HepG2 (cell line): Measurements from ENCODE around the gene LSM14B. TPM values are rescaled to one million over a fixed set of nuclear protein-coding genes. Genes with fewer than 3 reads are reported as not detected.

Experiments used
- GRHL1 ChIP-seq: sonication (generic); formaldehyde crosslinking; conservative IDR thresholded peaks from 2 replicates; pipeline ENCODE4 v1.8.0; 2022; ENCODE audit warnings: missing genetic modification reagents
- LBX2 ChIP-seq: sonication (generic); formaldehyde crosslinking; IDR thresholded peaks from 2 replicates; pipeline ENCODE4 v1.5.0; 2020; ENCODE audit warnings: missing genetic modification reagents, mild to moderate bottlenecking, borderline replicate concordance
- ONECUT2 ChIP-seq: sonication (generic); formaldehyde crosslinking; IDR thresholded peaks from 2 replicates; pipeline ENCODE4 v1.4.0; 2020; ENCODE audit warnings: missing genetic modification reagents
- PAWR ChIP-seq: sonication (generic); formaldehyde crosslinking; IDR thresholded peaks from 2 replicates; pipeline ENCODE4 v1.4.0; 2020; ENCODE audit warnings: missing genetic modification reagents, mild to moderate bottlenecking, borderline replicate concordance
- SALL2 ChIP-seq: sonication (generic); formaldehyde crosslinking; IDR thresholded peaks from 2 replicates; pipeline ENCODE4 v1.8.1; 2023; ENCODE audit warnings: mild to moderate bottlenecking, missing genetic modification reagents, inconsistent platforms
- SMARCC2 ChIP-seq: fragments of 450-650 bp; IDR thresholded peaks from 2 replicates; pipeline ENCODE4 v1.6.1; 2017; ENCODE audit warnings: antibody characterized with exemption, mild to moderate bottlenecking
- SPEN ChIP-seq: sonication (generic); formaldehyde crosslinking; IDR thresholded peaks from 2 replicates; pipeline ENCODE4 v1.5.1; 2020; ENCODE audit warnings: low read depth, mild to moderate bottlenecking, missing genetic modification reagents
- STAT6 ChIP-seq: sonication (generic); formaldehyde crosslinking; IDR thresholded peaks from 2 replicates; pipeline ENCODE4 v1.4.0; 2020; ENCODE audit warnings: missing genetic modification reagents, mild to moderate bottlenecking, borderline replicate concordance
- TOE1 ChIP-seq: sonication (generic); formaldehyde crosslinking; IDR thresholded peaks from 2 replicates; pipeline ENCODE4 v1.4.0; 2020; ENCODE audit warnings: mild to moderate bottlenecking, missing genetic modification reagents
- ZBTB7A ChIP-seq: sonication (generic); formaldehyde crosslinking; IDR thresholded peaks from 2 replicates; pipeline ENCODE4 v1.8.0; 2022; ENCODE audit warnings: mild to moderate bottlenecking, missing genetic modification reagents
- ZFYVE20 ChIP-seq: sonication (generic); formaldehyde crosslinking; IDR thresholded peaks from 2 replicates; pipeline ENCODE4 v1.8.0; 2023; ENCODE audit warnings: low read depth, mild to moderate bottlenecking, moderate library complexity, missing genetic modification reagents, borderline replicate concordance
- ZNF121 ChIP-seq: sonication (generic); formaldehyde crosslinking; IDR thresholded peaks from 2 replicates; pipeline ENCODE4 v1.5.0; 2020; ENCODE audit warnings: mild to moderate bottlenecking, missing genetic modification reagents
- ZNF274 ChIP-seq: sonication (generic); formaldehyde crosslinking; IDR thresholded peaks from 2 replicates; pipeline ENCODE4 v1.5.1; 2020; ENCODE audit warnings: mild to moderate bottlenecking, missing genetic modification reagents
- ZNF292 ChIP-seq: sonication (generic); formaldehyde crosslinking; IDR thresholded peaks from 2 replicates; pipeline ENCODE4 v1.8.1; 2022; ENCODE audit warnings: mild to moderate bottlenecking, low read depth, missing genetic modification reagents, borderline replicate concordance
- ZNF589 ChIP-seq: sonication (generic); formaldehyde crosslinking; conservative IDR thresholded peaks from 2 replicates; pipeline ENCODE4 v1.8.0; 2022; ENCODE audit warnings: mild to moderate bottlenecking, moderate library complexity, missing genetic modification reagents
- ZNF841 ChIP-seq: sonication (generic); formaldehyde crosslinking; IDR thresholded peaks from 2 replicates; pipeline ENCODE4 v1.8.1; 2023; ENCODE audit warnings: missing genetic modification reagents, borderline replicate concordance
- ZNF879 ChIP-seq: sonication (generic); formaldehyde crosslinking; IDR thresholded peaks from 2 replicates; pipeline ENCODE4 v1.8.1; 2023; ENCODE audit warnings: missing genetic modification reagents
- polyA plus RNA-seq, 8 experiments: library from polyadenylated mRNA; depleted of rRNA in 3 of 8; stranded (reverse) in 7 of 8; unstranded in 1 of 8; fragments of >200 nt; fragmentation: Illumina TruSeq in 4 of 8; extraction: Trizol in 4 of 8; gene quantifications; 2 replicates each; pipeline versions ENCODE4 v1.2.1 to v1.2.3, GENCODE V29; 2011 to 2016; ENCODE audit warnings: low read depth in 4 of 8, missing spikeins in 1 of 8, mixed read lengths in 1 of 8; ENCODE audit not compliant: insufficient read depth in 1 of 8
- total RNA-seq, 5 experiments: library from RNA; depleted of rRNA; stranded (reverse); fragments of >200 nt; fragmentation: Illumina TruSeq; extraction: Trizol; gene quantifications; 2 replicates each; pipeline ENCODE4 v1.2.3, GENCODE V29; 2016; ENCODE audit warnings: low read depth in 1 of 5
- TF ChIP-seq, protein P1 (sequence below): sonication (generic); formaldehyde crosslinking; IDR thresholded peaks from 2 replicates; pipeline ENCODE4 v1.8.0; 2022; ENCODE audit warnings: mild to moderate bottlenecking, missing genetic modification reagents; ENCODE audit not compliant: insufficient replicate concordance
- TF ChIP-seq, protein P2 (sequence below): sonication (generic); formaldehyde crosslinking; IDR thresholded peaks from 2 replicates; pipeline ENCODE4 v1.8.1; 2023; ENCODE audit warnings: mild to moderate bottlenecking, missing genetic modification reagents, borderline replicate concordance
- TF ChIP-seq, protein P3 (sequence below): IDR thresholded peaks from 2 replicates; pipeline ENCODE4 v1.6.1; 2012; ENCODE audit warnings: low read depth, low read length, improper control_type of control experiment

The LSM14B gene
- total and polyA plus RNA-seq, 2 of the 13 experiments (the other 11 are each of a cell fraction or from before 2014, with no cell fraction given), result 43.3 to 79.2 TPM

GRCh38 chr20:62143957-62144825 is 21.9 kb downstream of the LSM14B start (continued):
- TF ChIP-seq LBX2 (CRISPR knock-in tag), result no peak; the same call in 1 of the 2 replicates
- TF ChIP-seq ZNF121 (CRISPR knock-in tag), result no peak
- peak; percentile 70; the same call in 1 of the 2 replicates for TF ChIP-seq ZNF274 (CRISPR knock-in tag)
- no peak; the same call in 1 of the 2 replicates for TF ChIP-seq SALL2
- TF ChIP-seq, protein P1, sequence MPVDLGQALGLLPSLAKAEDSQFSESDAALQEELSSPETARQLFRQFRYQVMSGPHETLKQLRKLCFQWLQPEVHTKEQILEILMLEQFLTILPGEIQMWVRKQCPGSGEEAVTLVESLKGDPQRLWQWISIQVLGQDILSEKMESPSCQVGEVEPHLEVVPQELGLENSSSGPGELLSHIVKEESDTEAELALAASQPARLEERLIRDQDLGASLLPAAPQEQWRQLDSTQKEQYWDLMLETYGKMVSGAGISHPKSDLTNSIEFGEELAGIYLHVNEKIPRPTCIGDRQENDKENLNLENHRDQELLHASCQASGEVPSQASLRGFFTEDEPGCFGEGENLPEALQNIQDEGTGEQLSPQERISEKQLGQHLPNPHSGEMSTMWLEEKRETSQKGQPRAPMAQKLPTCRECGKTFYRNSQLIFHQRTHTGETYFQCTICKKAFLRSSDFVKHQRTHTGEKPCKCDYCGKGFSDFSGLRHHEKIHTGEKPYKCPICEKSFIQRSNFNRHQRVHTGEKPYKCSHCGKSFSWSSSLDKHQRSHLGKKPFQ (CRISPR knock-in tag), result no peak
- TF ChIP-seq PAWR (CRISPR knock-in tag), result no peak
- no peak; the same call in 1 of the 2 replicates for TF ChIP-seq ZFYVE20 (CRISPR knock-in tag)
- no peak for TF ChIP-seq ONECUT2
- 0 out of 2 replicates have a peak, but pooled peaks have one; percentile 52 for TF ChIP-seq ZNF292 (CRISPR knock-in tag)
- peak; percentile 75; the same call in 1 of the 2 replicates for TF ChIP-seq SPEN (CRISPR knock-in tag)
- TF ChIP-seq GRHL1 (CRISPR knock-in tag), result no peak
- TF ChIP-seq, protein P2, sequence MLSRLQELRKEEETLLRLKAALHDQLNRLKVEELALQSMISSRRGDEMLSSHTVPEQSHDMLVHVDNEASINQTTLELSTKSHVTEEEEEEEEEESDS (CRISPR knock-in tag), result no peak
- TF ChIP-seq STAT6 (CRISPR knock-in tag), result no peak
- TF ChIP-seq SMARCC2, result no peak
- no peak for TF ChIP-seq ZNF589 (CRISPR knock-in tag)
- no peak for TF ChIP-seq ZNF841 (CRISPR knock-in tag)
- TF ChIP-seq ZBTB7A (CRISPR knock-in tag), result 0 out of 2 replicates have a peak, but pooled peaks have one; percentile 15
- TF ChIP-seq ZNF879 (CRISPR knock-in tag), result no peak; the same call in 1 of the 2 replicates
- TF ChIP-seq, protein P3, sequence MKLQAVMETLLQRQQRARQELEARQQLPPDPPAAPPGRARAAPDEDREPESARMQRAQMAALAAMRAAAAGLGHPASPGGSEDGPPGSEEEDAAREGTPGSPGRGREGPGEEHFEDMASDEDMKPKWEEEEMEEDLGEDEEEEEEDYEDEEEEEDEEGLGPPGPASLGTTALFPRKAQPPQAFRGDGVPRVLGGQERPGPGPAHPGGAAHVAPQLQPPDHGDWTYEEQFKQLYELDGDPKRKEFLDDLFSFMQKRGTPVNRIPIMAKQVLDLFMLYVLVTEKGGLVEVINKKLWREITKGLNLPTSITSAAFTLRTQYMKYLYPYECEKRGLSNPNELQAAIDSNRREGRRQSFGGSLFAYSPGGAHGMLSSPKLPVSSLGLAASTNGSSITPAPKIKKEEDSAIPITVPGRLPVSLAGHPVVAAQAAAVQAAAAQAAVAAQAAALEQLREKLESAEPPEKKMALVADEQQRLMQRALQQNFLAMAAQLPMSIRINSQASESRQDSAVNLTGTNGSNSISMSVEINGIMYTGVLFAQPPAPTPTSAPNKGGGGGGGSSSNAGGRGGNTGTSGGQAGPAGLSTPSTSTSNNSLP, result no peak
- no peak for TF ChIP-seq TOE1 (CRISPR knock-in tag)
